ENCODE measurements around the gene SNRNP27.

Gene SNRNP27

DNA sequence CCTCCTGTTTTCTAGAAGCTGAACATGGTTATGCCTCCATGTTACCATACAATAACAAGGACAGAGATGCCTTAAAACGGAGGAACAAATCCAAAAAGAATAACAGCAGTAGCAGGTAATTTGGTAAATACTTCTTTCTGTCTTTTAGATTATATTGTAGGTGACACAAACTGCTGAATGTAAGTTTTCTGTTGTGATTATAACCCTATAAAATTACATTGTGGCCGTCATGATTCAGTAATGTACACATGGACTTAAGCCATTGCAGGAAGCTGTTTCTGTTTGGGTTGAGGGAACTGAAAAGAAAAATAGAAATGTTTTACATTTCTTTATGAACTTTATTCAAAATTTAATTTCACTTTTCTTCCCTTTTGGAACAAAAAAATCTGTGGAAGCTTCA, 22.4 kb downstream of the SNRNP27 start:
- no peak overlapping the region for H3K27ac ChIP-seq (ENCODE audit: low read length)
- H3K4me3 ChIP-seq (ENCODE audit: low read length): no peak overlapping the region
- DNase-seq (ENCODE audit: low read depth, low spot score): no peak
- no peaks in the 10 kb centered on the region for H3K36me3 ChIP-seq (ENCODE audit: control insufficient read depth, insufficient read depth, low read length)
- WGBS (ENCODE audit: insufficient coverage, insufficient read length): no CpG with 5 or more reads among the region's 2 CpGs
- H3K9me3 ChIP-seq (ENCODE audit: control insufficient read depth, insufficient read depth, low read length): no peaks in the 10 kb centered on the region
- 0 out of 2 replicates have a peak, but pooled peaks cover 1% of the 10 kb centered on the region for H3K4me1 ChIP-seq (ENCODE audit: control insufficient read depth, insufficient read depth, low read length)
- no peaks in the 10 kb centered on the region for H3K27me3 ChIP-seq (ENCODE audit: control insufficient read depth, insufficient read depth, low read length)

DNA sequence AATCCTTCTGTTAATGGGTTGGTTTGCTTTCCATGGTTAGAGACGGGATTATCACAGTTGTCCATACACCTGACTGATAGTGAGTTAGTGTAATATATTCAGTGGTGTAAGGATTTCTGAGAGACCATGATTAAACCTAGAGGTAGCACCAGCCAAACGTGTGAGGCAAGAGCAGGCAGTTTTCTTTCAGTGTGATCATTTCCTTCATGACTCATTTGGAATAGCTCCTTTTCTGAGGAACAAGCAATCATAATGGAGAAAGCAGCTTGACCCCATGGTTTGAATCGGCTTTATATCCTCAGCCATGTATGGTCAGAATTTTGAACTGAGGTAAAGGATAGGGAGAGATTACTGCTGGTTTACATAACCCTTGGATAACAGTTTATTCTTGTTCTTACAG, 24.1 kb downstream of the SNRNP27 start:
- DNase-seq (ENCODE audit: low read depth, low spot score): no peak
- H3K4me3 ChIP-seq (ENCODE audit: low read length): no peak overlapping the region
- H3K27ac ChIP-seq (ENCODE audit: low read length): no peak overlapping the region
- H3K27me3 ChIP-seq (ENCODE audit: control insufficient read depth, insufficient read depth, low read length): no peaks in the 10 kb centered on the region
- no peaks in the 10 kb centered on the region for H3K9me3 ChIP-seq (ENCODE audit: control insufficient read depth, insufficient read depth, low read length)
- 0 out of 2 replicates have a peak, but pooled peaks cover 1% of the 10 kb centered on the region for H3K4me1 ChIP-seq (ENCODE audit: control insufficient read depth, insufficient read depth, low read length)
- no peaks in the 10 kb centered on the region for H3K36me3 ChIP-seq (ENCODE audit: control insufficient read depth, insufficient read depth, low read length)
- WGBS (ENCODE audit: insufficient coverage, insufficient read length): no CpG with 5 or more reads among the region's 3 CpGs

DNA sequence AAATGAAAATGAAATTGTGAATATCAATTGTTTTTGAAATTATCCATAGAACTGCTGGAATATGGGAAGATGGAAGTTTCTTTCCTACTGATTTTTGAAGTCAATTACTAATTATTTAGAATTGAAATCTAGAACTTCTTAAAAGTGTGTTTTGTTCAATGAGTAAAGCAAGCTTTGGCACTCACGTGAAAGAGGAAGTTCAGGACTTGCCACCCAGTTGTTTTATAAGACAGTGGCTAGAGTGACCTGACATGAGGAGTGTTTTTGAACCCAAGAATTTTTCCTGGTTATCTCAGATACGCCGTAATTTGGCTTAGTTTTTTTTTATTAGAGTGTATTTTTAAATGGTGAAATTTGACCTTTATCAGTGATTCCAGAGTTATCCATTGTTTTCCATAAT, 24.6 kb downstream of the SNRNP27 start:
- H3K9me3 ChIP-seq (ENCODE audit: control insufficient read depth, insufficient read depth, low read length): no peaks in the 10 kb centered on the region
- WGBS (ENCODE audit: insufficient coverage, insufficient read length): no CpG with 5 or more reads among the region's 3 CpGs
- no peaks in the 10 kb centered on the region for H3K27me3 ChIP-seq (ENCODE audit: control insufficient read depth, insufficient read depth, low read length)
- no peak overlapping the region for H3K4me3 ChIP-seq (ENCODE audit: low read length)
- no peaks in the 10 kb centered on the region for H3K36me3 ChIP-seq (ENCODE audit: control insufficient read depth, insufficient read depth, low read length)
- no peak overlapping the region for H3K27ac ChIP-seq (ENCODE audit: low read length)
- DNase-seq (ENCODE audit: low read depth, low spot score): no peak
- 0 out of 2 replicates have a peak, but pooled peaks cover 1% of the 10 kb centered on the region for H3K4me1 ChIP-seq (ENCODE audit: control insufficient read depth, insufficient read depth, low read length)

DNA sequence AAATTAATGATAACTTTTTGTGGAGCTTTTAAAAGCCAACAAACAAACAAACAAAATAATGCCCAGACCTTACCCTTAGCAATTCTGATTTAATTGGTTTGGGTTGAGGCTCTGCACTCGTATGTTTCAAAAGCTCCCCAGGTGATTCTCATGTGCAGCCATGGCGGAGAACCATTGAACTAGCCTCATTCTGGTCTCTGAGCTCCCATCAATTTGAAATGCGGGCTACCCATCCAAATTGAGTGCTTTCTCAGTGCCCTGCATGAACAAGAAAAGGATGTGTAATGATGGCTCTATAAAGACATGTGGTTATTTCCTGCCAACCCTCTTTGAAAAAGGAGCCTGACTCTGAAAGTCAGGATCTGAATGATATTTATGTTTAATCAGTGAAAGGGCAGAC, 29.4 kb downstream of the SNRNP27 start:
- H3K27me3 ChIP-seq (ENCODE audit: control insufficient read depth, insufficient read depth, low read length): no peaks in the 10 kb centered on the region
- no peak for DNase-seq (ENCODE audit: low read depth, low spot score)
- H3K4me3 ChIP-seq (ENCODE audit: low read length): no peak overlapping the region
- WGBS (ENCODE audit: insufficient coverage, insufficient read length): no CpG with 5 or more reads among the region's 3 CpGs
- H3K27ac ChIP-seq (ENCODE audit: low read length): no peak overlapping the region
- H3K9me3 ChIP-seq (ENCODE audit: control insufficient read depth, insufficient read depth, low read length): no peaks in the 10 kb centered on the region
- H3K36me3 ChIP-seq (ENCODE audit: control insufficient read depth, insufficient read depth, low read length): no peaks in the 10 kb centered on the region
- no peaks in the 10 kb centered on the region for H3K4me1 ChIP-seq (ENCODE audit: control insufficient read depth, insufficient read depth, low read length)

DNA sequence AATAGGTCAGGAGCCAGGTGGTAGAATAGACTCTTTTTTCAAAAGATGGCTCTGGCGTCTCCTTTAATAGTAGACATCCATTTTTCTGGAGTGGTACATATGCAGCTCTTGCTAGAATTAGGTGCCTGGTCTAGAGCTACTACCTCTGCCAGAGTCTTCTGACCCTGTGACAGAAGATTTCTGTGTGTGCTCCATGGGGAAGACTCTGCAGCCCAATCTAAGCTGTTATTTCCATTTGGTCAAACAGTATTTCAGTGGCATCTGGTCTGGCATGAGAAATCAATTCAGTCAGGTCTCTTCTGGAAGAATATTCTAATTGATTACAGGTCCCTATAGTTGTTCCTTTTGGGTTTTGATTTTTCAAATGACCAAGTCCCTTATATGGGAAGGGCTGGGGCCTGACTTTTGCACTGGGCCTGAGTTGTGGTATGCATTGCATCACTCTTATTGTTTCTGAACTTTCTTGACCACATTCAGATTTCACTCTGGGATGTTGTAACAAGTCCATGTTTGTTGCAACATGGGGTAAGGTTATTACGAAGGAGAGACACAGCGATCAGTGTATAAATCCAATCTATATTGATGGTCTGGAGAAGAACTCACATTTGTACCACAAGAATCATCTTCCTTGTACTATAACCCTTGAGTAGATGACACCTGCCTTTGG, 33.2 kb downstream of the SNRNP27 start:
- no peaks in the 10 kb centered on the region for H3K9me3 ChIP-seq (ENCODE audit: control insufficient read depth, insufficient read depth, low read length)
- DNase-seq (ENCODE audit: low read depth, low spot score): no peak
- H3K36me3 ChIP-seq (ENCODE audit: control insufficient read depth, insufficient read depth, low read length): no peaks in the 10 kb centered on the region
- H3K4me3 ChIP-seq (ENCODE audit: low read length): no peak overlapping the region
- WGBS (ENCODE audit: insufficient coverage, insufficient read length): no CpG with 5 or more reads among the region's 3 CpGs
- H3K27ac ChIP-seq (ENCODE audit: low read length): no peak overlapping the region
- no peaks in the 10 kb centered on the region for H3K27me3 ChIP-seq (ENCODE audit: control insufficient read depth, insufficient read depth, low read length)
- no peaks in the 10 kb centered on the region for H3K4me1 ChIP-seq (ENCODE audit: control insufficient read depth, insufficient read depth, low read length)

DNA sequence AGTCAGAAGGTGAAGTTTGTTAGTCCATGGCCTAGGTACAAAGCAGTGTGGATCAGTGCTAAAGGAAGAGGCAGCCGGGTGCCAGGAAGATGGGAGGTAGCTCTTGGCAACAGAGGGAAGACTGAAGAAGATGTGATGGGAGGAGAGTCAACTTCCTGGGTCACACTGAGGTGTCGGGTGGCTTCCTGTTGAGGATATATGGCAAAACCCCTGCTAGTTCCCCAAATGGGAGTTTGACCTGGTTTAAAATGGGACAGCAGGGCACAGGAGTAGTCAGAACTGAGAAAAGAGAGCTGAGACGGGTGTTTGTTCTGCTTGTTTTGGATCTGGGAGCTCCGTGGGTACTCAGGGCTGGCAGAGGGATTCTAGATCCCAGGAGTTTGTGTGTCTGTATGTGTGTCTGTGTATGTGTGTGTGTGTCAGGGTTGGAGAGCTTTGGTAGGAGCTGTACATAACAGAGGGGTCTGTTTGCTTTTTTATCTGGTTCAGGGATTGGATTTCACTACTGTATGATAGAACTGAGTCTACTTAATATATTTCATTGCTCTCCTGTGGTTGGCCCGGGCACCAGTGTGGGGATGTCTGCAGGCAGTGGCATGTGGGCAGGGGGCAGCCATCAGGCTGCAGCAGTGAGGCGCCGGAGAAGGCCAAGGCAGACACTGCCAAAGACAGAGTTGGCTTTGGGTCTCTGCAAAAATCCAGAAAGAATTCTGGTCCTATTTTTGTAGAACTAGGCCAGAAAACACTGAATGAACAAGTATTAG, 38.3 kb downstream of the SNRNP27 start:
- WGBS (ENCODE audit: insufficient coverage, insufficient read length): no CpG with 5 or more reads among the region's 7 CpGs
- Histone ChIP-seq H3K4me1 (ENCODE audit: control insufficient read depth, insufficient read depth, low read length) (no peaks in the 10 kb centered on the region), H3K27me3 (ENCODE audit: control insufficient read depth, insufficient read depth, low read length) (no peaks in the 10 kb centered on the region), H3K36me3 (ENCODE audit: control insufficient read depth, insufficient read depth, low read length) (no peaks in the 10 kb centered on the region), H3K27ac (ENCODE audit: low read length) (no peak overlapping the region), H3K9me3 (ENCODE audit: control insufficient read depth, insufficient read depth, low read length) (no peaks in the 10 kb centered on the region), H3K4me3 (ENCODE audit: low read length) (no peak overlapping the region)
- DNase-seq (ENCODE audit: low read depth, low spot score): no peak

DNA sequence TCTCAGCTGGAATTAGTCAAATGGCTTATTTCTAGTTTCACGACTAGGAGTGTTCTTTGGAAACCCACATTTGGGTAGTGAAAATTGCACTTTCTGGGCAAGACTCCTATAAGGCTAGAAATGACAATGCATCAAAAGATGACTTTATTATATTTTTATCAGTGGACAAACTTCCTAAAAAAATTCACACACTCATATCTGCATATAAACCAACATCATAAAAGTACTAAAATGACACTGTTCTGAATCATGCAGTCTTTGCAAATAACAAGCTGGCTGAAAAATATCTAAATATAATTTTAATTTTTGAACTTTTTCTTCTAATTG, 38.8 kb downstream of the SNRNP27 start:
- Histone ChIP-seq H3K9me3 (ENCODE audit: control insufficient read depth, insufficient read depth, low read length) (no peaks in the 10 kb centered on the region), H3K27me3 (ENCODE audit: control insufficient read depth, insufficient read depth, low read length) (no peaks in the 10 kb centered on the region), H3K4me3 (ENCODE audit: low read length) (no peak overlapping the region), H3K4me1 (ENCODE audit: control insufficient read depth, insufficient read depth, low read length) (no peaks in the 10 kb centered on the region), H3K27ac (ENCODE audit: low read length) (no peak overlapping the region), H3K36me3 (ENCODE audit: control insufficient read depth, insufficient read depth, low read length) (no peaks in the 10 kb centered on the region)
- DNase-seq (ENCODE audit: low read depth, low spot score): no peak
- WGBS (ENCODE audit: insufficient coverage, insufficient read length): no CpG with 5 or more reads among the region's 1 CpG

DNA sequence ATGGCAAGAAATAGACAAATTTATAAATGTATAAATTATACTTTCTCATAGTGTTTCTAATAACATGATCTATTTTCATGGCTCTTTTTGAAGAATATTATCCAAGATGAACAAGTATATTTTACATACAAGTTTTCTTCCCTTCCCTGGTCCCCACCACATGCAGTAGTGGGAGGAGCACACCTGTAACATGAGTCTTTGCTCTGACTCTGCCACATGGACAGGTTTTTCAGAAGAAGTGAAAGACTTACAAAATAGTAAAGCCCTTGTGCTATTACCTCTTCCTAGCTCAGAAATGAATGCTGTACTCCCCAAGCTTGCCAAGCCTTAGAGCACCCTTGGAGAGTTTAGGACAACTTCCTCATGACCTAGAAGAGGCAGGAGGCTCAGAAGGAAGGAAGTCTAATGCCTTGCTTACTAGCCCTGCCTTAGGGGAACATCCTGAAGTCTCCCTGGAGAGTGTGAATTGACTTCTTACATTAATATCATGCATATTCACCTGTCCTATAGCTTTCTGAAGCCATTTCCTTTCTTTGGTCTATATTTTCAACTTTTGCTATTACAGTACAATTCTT, 39.6 kb downstream of the SNRNP27 start:
- DNase-seq (ENCODE audit: low read depth, low spot score): no peak
- no peaks in the 10 kb centered on the region for H3K36me3 ChIP-seq (ENCODE audit: control insufficient read depth, insufficient read depth, low read length)
- H3K4me3 ChIP-seq (ENCODE audit: low read length): no peak overlapping the region
- H3K27me3 ChIP-seq (ENCODE audit: control insufficient read depth, insufficient read depth, low read length): no peaks in the 10 kb centered on the region
- no peaks in the 10 kb centered on the region for H3K9me3 ChIP-seq (ENCODE audit: control insufficient read depth, insufficient read depth, low read length)
- no peak overlapping the region for H3K27ac ChIP-seq (ENCODE audit: low read length)
- no peaks in the 10 kb centered on the region for H3K4me1 ChIP-seq (ENCODE audit: control insufficient read depth, insufficient read depth, low read length)

DNA sequence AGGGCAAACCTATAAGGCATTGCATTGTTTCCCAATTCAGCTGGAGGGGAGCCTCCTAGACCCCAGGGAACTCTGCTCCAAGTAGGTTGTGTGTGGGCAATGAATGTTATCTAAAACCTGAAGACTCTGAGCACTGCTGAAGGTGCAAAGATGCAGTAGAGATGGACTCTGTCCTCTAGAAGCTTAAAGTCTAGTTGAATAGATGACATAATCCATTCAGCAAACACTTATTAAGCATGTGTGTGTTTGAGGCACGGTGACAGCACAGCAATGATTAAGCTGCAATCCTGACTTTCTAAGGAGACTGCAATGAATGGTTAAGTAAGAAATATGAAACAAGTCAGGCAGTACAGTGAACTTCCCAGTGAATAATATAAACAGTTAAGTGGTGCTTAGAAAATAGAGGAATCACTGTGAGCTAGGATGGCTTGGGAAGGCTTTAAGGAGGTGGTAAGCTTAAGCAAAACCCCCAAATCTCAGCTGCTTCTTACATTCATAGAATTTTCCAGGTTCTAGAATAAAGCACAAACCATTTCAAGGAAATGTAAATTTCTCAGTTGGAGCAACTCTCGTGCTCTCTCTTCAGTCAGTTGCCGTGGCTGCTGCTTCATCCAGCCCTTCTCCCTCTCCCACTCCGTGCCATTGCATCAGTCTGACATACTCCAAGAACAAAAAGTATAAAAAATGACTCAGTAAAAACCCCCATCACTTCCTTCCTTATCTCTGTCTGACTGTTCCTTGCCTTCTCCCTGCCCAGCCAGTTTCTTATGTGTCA, 40.3 kb downstream of the SNRNP27 start:
- no CpG with 5 or more reads among the region's 4 CpGs for WGBS (ENCODE audit: insufficient coverage, insufficient read length)
- Histone ChIP-seq H3K27me3 (ENCODE audit: control insufficient read depth, insufficient read depth, low read length) (no peaks in the 10 kb centered on the region), H3K4me1 (ENCODE audit: control insufficient read depth, insufficient read depth, low read length) (no peaks in the 10 kb centered on the region), H3K36me3 (ENCODE audit: control insufficient read depth, insufficient read depth, low read length) (no peaks in the 10 kb centered on the region; the same call in 1 of the 2 replicates), H3K9me3 (ENCODE audit: control insufficient read depth, insufficient read depth, low read length) (no peaks in the 10 kb centered on the region), H3K27ac (ENCODE audit: low read length) (no peak overlapping the region), H3K4me3 (ENCODE audit: low read length) (no peak overlapping the region)
- no peak for DNase-seq (ENCODE audit: low read depth, low spot score)

DNA sequence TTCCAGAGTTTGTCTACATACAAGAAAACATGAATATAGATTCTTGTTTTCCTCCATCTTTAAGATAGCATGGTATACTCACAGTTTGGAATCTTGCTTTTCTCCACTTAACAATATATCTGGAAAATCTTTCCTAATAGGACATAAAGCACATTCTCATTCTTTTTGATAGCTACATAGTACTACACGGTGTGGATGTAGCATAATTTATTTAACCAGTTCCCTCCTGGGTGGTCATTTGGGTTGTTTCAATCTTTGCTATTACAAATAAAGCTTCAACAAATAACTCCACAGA, 40.8 kb downstream of the SNRNP27 start:
- Histone ChIP-seq H3K9me3 (ENCODE audit: control insufficient read depth, insufficient read depth, low read length) (no peaks in the 10 kb centered on the region), H3K27ac (ENCODE audit: low read length) (no peak overlapping the region), H3K4me1 (ENCODE audit: control insufficient read depth, insufficient read depth, low read length) (no peaks in the 10 kb centered on the region), H3K27me3 (ENCODE audit: control insufficient read depth, insufficient read depth, low read length) (no peaks in the 10 kb centered on the region), H3K4me3 (ENCODE audit: low read length) (no peak overlapping the region), H3K36me3 (ENCODE audit: control insufficient read depth, insufficient read depth, low read length) (no peaks in the 10 kb centered on the region; the same call in 1 of the 2 replicates)
- no peak for DNase-seq (ENCODE audit: low read depth, low spot score)
- no CpG with 5 or more reads among the region's 1 CpG for WGBS (ENCODE audit: insufficient coverage, insufficient read length)

All from iPS DF 6.9 (cell line).